ENCODE data around the gene GPR4.

GRCh38 chr19:45601115-45601514 lies 897 bp downstream of the GPR4 start:
- TF ChIP-seq CEBPB (IDR thresholded peaks at IDR 0.05), result no peak
- TF ChIP-seq TEAD4 (IDR thresholded peaks at IDR 0.05), result no peak
- no peak for TF ChIP-seq RAD21 (IDR thresholded peaks at IDR 0.05; ENCODE audit: low read depth)
- no peak for TF ChIP-seq REST (IDR thresholded peaks at IDR 0.05; ENCODE audit: low read depth)
- TF ChIP-seq TCF12 (IDR thresholded peaks at IDR 0.05; ENCODE audit: low read depth), result no peak
- no peak for TF ChIP-seq EP300 (IDR thresholded peaks at IDR 0.05; ENCODE audit: borderline replicate concordance)
- TF ChIP-seq NFIC (IDR thresholded peaks at IDR 0.05), result no peak
- no peak for TF ChIP-seq MAX (IDR thresholded peaks at IDR 0.05)
- no peak for TF ChIP-seq TAF1 (IDR thresholded peaks at IDR 0.05; ENCODE audit: low read depth)
